HepG2 (cell line): ENCODE measurements around the gene ZG16. TPM values are rescaled to one million over a fixed set of nuclear protein-coding genes. Genes with fewer than 3 reads are reported as not detected.
"Not testable (repeated sequence)": the region's sequence is repeated elsewhere in the genome, so short reads cannot be mapped to it uniquely, and the experiment has no call there.

Experiments
- ATAC-seq: fragments of 200-7000 bp; cut with Tn5 transposase; 3 replicates; pipeline ENCODE4 v1.9.1; 2020; ENCODE audit warnings: mild to moderate bottlenecking, moderate library complexity
- BruUV-seq: library from RNA; stranded (reverse); fragments of 400-500 nt; replicated peaks from 2 replicates; lab custom pipeline; 2021; lab: Mats Ljungman, UMichigan
- CTCF ChIA-PET: fragments of 300-600 bp; formaldehyde crosslinking; extraction: SDS; loops from one replicate; lab custom pipeline; 2021; ENCODE audit warnings: low total read pairs, inconsistent platforms, low intra/inter-chr PET ratio; lab: Yijun Ruan, JAX
- POLR2A ChIA-PET: fragments of 350-600 bp; sonication (Branson Sonifier 250); formaldehyde crosslinking; loops from one replicate; lab custom pipeline; 2020; ENCODE audit warnings: antibody characterized with exemption, inconsistent platforms; lab: Yijun Ruan, JAX
- DNase-seq: peaks from one replicate; pipeline ENCODE4 v3.0.0-alpha.2; 2015; ENCODE audit warnings: low spot score
- FAIRE-seq: peaks from 3 replicates; lab custom pipeline; 2011; peaks lifted over from hg19 to GRCh38; lab: Jason Lieb, UNC
- H2AFZ ChIP-seq: one replicate; pipeline ENCODE4 v1.6.1; 2011; ENCODE audit warnings: low read length, inconsistent platforms
- H3K27ac ChIP-seq: fragments of 300-600 bp; 3 replicates; pipeline ENCODE4 v1.8.0; 2011; ENCODE audit warnings: mixed run types, mild to moderate bottlenecking, mixed read lengths, low read length, inconsistent platforms; ENCODE audit not compliant: insufficient read depth; ENCODE audit errors: extremely low read length
- H3K27me3 ChIP-seq, 2 experiments: fragments of 200-600 bp in 1 of 2; 2 replicates in 1 of 2; 3 replicates in 1 of 2; pipeline versions ENCODE4 v1.6.0 to v1.8.0; 2011; ENCODE audit warnings: low read length in 2 of 2, mild to moderate bottlenecking in 2 of 2, moderate library complexity in 2 of 2, inconsistent platforms in 1 of 2; ENCODE audit not compliant: insufficient read depth in 2 of 2, control insufficient read depth in 1 of 2
- H3K36me3 ChIP-seq, 2 experiments: fragments of 200-600 bp in 1 of 2; replicated peaks in 1 of 2; 2 replicates in 1 of 2; 3 replicates in 1 of 2; pipeline versions ENCODE4 v1.5.1 to v1.8.0; 2011; ENCODE audit warnings: low read length in 2 of 2, inconsistent platforms in 1 of 2; ENCODE audit not compliant: insufficient read depth in 2 of 2, control insufficient read depth in 1 of 2
- H3K4me1 ChIP-seq: 2 replicates; pipeline ENCODE4 v1.5.1; 2012; ENCODE audit warnings: low read length, inconsistent platforms; ENCODE audit not compliant: insufficient read depth
- H3K4me2 ChIP-seq: 2 replicates; pipeline ENCODE4 v1.6.0; 2011; ENCODE audit warnings: low read depth, low read length, inconsistent platforms
- H3K4me3 ChIP-seq, 3 experiments: fragments of 200-600 bp in 1 of 3; sonication (generic), shearing (Covaris generic) in 1 of 3; replicated peaks in 1 of 3; 2 replicates each; pipeline ENCODE4 v1.5.1; 2011 to 2016; ENCODE audit warnings: low read length in 3 of 3, inconsistent platforms in 2 of 3, low read depth in 2 of 3, mild to moderate bottlenecking in 2 of 3, control low read depth in 1 of 3, mixed read lengths in 1 of 3; ENCODE audit not compliant: insufficient read depth in 1 of 3
- H3K79me2 ChIP-seq: one replicate; pipeline ENCODE4 v1.6.1; 2011; ENCODE audit warnings: low read length, inconsistent platforms; ENCODE audit not compliant: insufficient read depth
- H3K9ac ChIP-seq: 2 replicates; pipeline ENCODE4 v1.6.0; 2011; ENCODE audit warnings: mild to moderate bottlenecking, low read depth, low read length, inconsistent platforms; ENCODE audit not compliant: insufficient read depth
- H3K9me3 ChIP-seq: 2 replicates; pipeline ENCODE4 v1.5.1; 2012; ENCODE audit warnings: mild to moderate bottlenecking, low read length
- H4K20me1 ChIP-seq: 2 replicates; pipeline ENCODE4 v1.6.0; 2011; ENCODE audit warnings: inconsistent platforms, mild to moderate bottlenecking, low read length, moderate library complexity; ENCODE audit not compliant: insufficient read depth
- DNMT1 ChIP-seq: sonication (generic); formaldehyde crosslinking; IDR thresholded peaks from 2 replicates; pipeline ENCODE4 v1.5.1; 2020; ENCODE audit warnings: mild to moderate bottlenecking, missing genetic modification reagents
- DPF2 ChIP-seq: sonication (generic); formaldehyde crosslinking; IDR thresholded peaks from 2 replicates; pipeline ENCODE4 v1.4.0; 2020; ENCODE audit warnings: mild to moderate bottlenecking, low read depth, missing genetic modification reagents, borderline replicate concordance
- EED ChIP-seq: sonication (generic); formaldehyde crosslinking; IDR thresholded peaks from 2 replicates; pipeline ENCODE4 v1.5.0; 2020; ENCODE audit warnings: mild to moderate bottlenecking, missing genetic modification reagents
- ERF ChIP-seq: IDR thresholded peaks from 2 replicates; pipeline ENCODE4 v1.6.1; 2018; ENCODE audit warnings: missing biosample characterization, missing genetic modification reagents
- NFYB ChIP-seq: sonication (generic); formaldehyde crosslinking; IDR thresholded peaks from 2 replicates; pipeline ENCODE4 v1.4.0; 2020; ENCODE audit warnings: missing genetic modification reagents
- NFYC ChIP-seq: IDR thresholded peaks from 2 replicates; pipeline ENCODE4 v1.6.1; 2016; ENCODE audit warnings: missing genetic modification reagents, missing compliant biosample characterization
- NRL ChIP-seq: sonication (generic); formaldehyde crosslinking; IDR thresholded peaks from 2 replicates; pipeline ENCODE4 v1.5.0; 2020; ENCODE audit warnings: missing genetic modification reagents, mild to moderate bottlenecking, moderate library complexity, borderline replicate concordance
- SP1 ChIP-seq, 2 experiments: fragments of 450-650 bp in 1 of 2; sonication (generic) in 1 of 2; formaldehyde crosslinking in 1 of 2; IDR thresholded peaks; 2 replicates each; pipeline versions ENCODE4 v1.4.0 to v1.6.1; 2016 to 2020; ENCODE audit warnings: missing genetic modification reagents in 1 of 2
- SRSF9 ChIP-seq: fragments of 200-400 bp; formaldehyde crosslinking; IDR thresholded peaks from 2 replicates; pipeline ENCODE4 v1.6.1; 2018; ENCODE audit warnings: borderline replicate concordance, mild to moderate bottlenecking, low read depth, low read length; ENCODE audit not compliant: insufficient read depth, poor library complexity, severe bottlenecking
- TRIM24 ChIP-seq: sonication (generic); formaldehyde crosslinking; IDR thresholded peaks from 2 replicates; pipeline ENCODE4 v1.8.0; 2022; ENCODE audit warnings: mild to moderate bottlenecking, missing genetic modification reagents
- TSC22D2 ChIP-seq: sonication (generic); formaldehyde crosslinking; IDR thresholded peaks from 2 replicates; pipeline ENCODE4 v1.5.1; 2020; ENCODE audit warnings: missing genetic modification reagents, mild to moderate bottlenecking, borderline replicate concordance
- ZNF557 ChIP-seq: sonication (generic); formaldehyde crosslinking; IDR thresholded peaks from 2 replicates; pipeline ENCODE4 v1.4.0; 2020; ENCODE audit warnings: missing genetic modification reagents
- WGBS: methylation state at CpG from one replicate; pipeline ENCODE4 v1.1.6; 2017; ENCODE audit warnings: low lambda C conversion rate; 5-methylcytosine and 5-hydroxymethylcytosine counted together
- in situ Hi-C: cut with HindIII; loops from 2 replicates; pipeline ENCODE4 v1.10.0; 2017; ENCODE audit warnings: low pct_unique_long_range_greater_than_20kb; ENCODE audit not compliant: extremely low pct_ligation_motif_present
- intact Hi-C: fragments of 100-400 bp; cut with micrococcal nuclease; formaldehyde crosslinking; loops from one replicate; pipeline ENCODE4 v1.10.0; 2022; ENCODE audit not compliant: unreplicated experiment
- polyA plus RNA-seq, 8 experiments: library from polyadenylated mRNA; depleted of rRNA in 3 of 8; stranded (reverse) in 7 of 8; unstranded in 1 of 8; fragments of >200 nt; fragmentation: Illumina TruSeq in 4 of 8; extraction: Trizol in 4 of 8; gene quantifications; 2 replicates each; pipeline versions ENCODE4 v1.2.1 to v1.2.3, GENCODE V29; 2011 to 2016; ENCODE audit warnings: low read depth in 4 of 8, missing spikeins in 1 of 8, mixed read lengths in 1 of 8; ENCODE audit not compliant: insufficient read depth in 1 of 8
- total RNA-seq, 5 experiments: library from RNA; depleted of rRNA; stranded (reverse); fragments of >200 nt; fragmentation: Illumina TruSeq; extraction: Trizol; gene quantifications; 2 replicates each; pipeline ENCODE4 v1.2.3, GENCODE V29; 2016; ENCODE audit warnings: low read depth in 1 of 5
- TF ChIP-seq, protein P1 (sequence below): sonication (generic); formaldehyde crosslinking; IDR thresholded peaks from 2 replicates; pipeline ENCODE4 v1.8.1; 2023; ENCODE audit warnings: mild to moderate bottlenecking, missing genetic modification reagents

Gene ZG16
- total and polyA plus RNA-seq, 2 of the 13 experiments (the other 11 are each of a cell fraction or from before 2014, with no cell fraction given): 0.04 to 0.07 TPM

- no peak for TF ChIP-seq DPF2 (CRISPR knock-in tag)
- TF ChIP-seq TRIM24 (CRISPR knock-in tag): no peak
- TF ChIP-seq EED (CRISPR knock-in tag): no peak
- TF ChIP-seq SRSF9: no peak
- TF ChIP-seq DNMT1 (CRISPR knock-in tag): 0 out of 2 replicates have a peak, but pooled peaks have one; percentile 49
- no peak for TF ChIP-seq ERF (CRISPR knock-in tag)
- TF ChIP-seq, protein P1, sequence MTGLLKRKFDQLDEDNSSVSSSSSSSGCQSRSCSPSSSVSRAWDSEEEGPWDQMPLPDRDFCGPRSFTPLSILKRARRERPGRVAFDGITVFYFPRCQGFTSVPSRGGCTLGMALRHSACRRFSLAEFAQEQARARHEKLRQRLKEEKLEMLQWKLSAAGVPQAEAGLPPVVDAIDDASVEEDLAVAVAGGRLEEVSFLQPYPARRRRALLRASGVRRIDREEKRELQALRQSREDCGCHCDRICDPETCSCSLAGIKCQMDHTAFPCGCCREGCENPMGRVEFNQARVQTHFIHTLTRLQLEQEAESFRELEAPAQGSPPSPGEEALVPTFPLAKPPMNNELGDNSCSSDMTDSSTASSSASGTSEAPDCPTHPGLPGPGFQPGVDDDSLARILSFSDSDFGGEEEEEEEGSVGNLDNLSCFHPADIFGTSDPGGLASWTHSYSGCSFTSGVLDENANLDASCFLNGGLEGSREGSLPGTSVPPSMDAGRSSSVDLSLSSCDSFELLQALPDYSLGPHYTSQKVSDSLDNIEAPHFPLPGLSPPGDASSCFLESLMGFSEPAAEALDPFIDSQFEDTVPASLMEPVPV: no peak
- no peak for TF ChIP-seq TSC22D2
- no peak for TF ChIP-seq ZNF557 (CRISPR knock-in tag)
- TF ChIP-seq, all 625 proteins: peak for 9
Measured at GRCh38 chr16:29747947-29748759, 29.9 kb upstream of the ZG16 start (continued).

GRCh38 chr16:29748760-29749149 lies 29.3 kb upstream of the ZG16 start:
- H3K4me2 ChIP-seq; BruUV-seq; H3K79me2 ChIP-seq; H2AFZ ChIP-seq; H3K36me3 ChIP-seq; H3K4me3 ChIP-seq; intact Hi-C loops; H4K20me1 ChIP-seq; DNase-seq; CTCF ChIA-PET; H3K27ac ChIP-seq; ATAC-seq; H3K9ac ChIP-seq; FAIRE-seq; in situ Hi-C loops; H3K9me3 ChIP-seq; TF ChIP-seq SP1 (IDR thresholded peaks at IDR 0.05): not testable (repeated sequence)
- TF ChIP-seq SP1 (CRISPR knock-in tag; IDR thresholded peaks at IDR 0.05) (0 out of 2 replicates have a peak, but pooled peaks have one; percentile 26), NFYC (CRISPR knock-in tag) (peak; percentile 71), NFYB (CRISPR knock-in tag) (peak; percentile 76), NRL (CRISPR knock-in tag) (0 out of 2 replicates have a peak, but pooled peaks have one; percentile 27)
- POLR2A ChIA-PET: interaction anchor here (1.7 kb wide), 1 partner anchor 42 kb away, joined by 7 read pairs; the partner anchor contains the start of gene KIF22
- Histone ChIP-seq H3K27me3 (peaks cover 0 to 11% of the 10 kb centered on the region in 2 experiments; a peak in 2 of 5 replicates), H3K4me1 (peaks cover 27% of the 10 kb centered on the region)
- 57% methylated on average over 4 of the region's 4 CpGs for WGBS
